RWPE2 (cell line): ENCODE results near the gene KBTBD12.

ENCODE experiments used
- ATAC-seq: fragments of 200-7000 bp; cut with Tn5 transposase; 3 replicates; pipeline ENCODE4 v1.9.1; 2021; ENCODE audit warnings: low read depth
- DNase-seq: peaks from one replicate; pipeline ENCODE4 v3.0.0-alpha.2; 2020; ENCODE audit warnings: low spot score
- H3K27ac ChIP-seq: fragments of 450-650 bp; 2 replicates; pipeline ENCODE4 v1.5.1; 2017; ENCODE audit warnings: mild to moderate bottlenecking; ENCODE audit not compliant: poor library complexity, severe bottlenecking
- H3K27me3 ChIP-seq: fragments of 250-450 bp; sonication (Bioruptor Pico); 2 replicates; pipeline ENCODE4 v1.5.1; 2021; ENCODE audit warnings: mild to moderate bottlenecking, moderate library complexity; ENCODE audit not compliant: insufficient read depth, poor library complexity, severe bottlenecking
- H3K36me3 ChIP-seq: fragments of 250-450 bp; sonication (Bioruptor Pico); 2 replicates; pipeline ENCODE4 v1.5.1; 2020; ENCODE audit warnings: low read depth, mild to moderate bottlenecking, moderate library complexity
- H3K4me1 ChIP-seq: fragments of 250-450 bp; sonication (Bioruptor Pico); 2 replicates; pipeline ENCODE4 v1.5.1; 2021; ENCODE audit warnings: mild to moderate bottlenecking, moderate library complexity; ENCODE audit not compliant: insufficient read depth, poor library complexity, severe bottlenecking
- H3K4me3 ChIP-seq: fragments of 250-450 bp; sonication (Bioruptor Pico); 2 replicates; pipeline ENCODE4 v1.5.1; 2021; ENCODE audit warnings: mild to moderate bottlenecking, moderate library complexity; ENCODE audit not compliant: severe bottlenecking
- H3K9me3 ChIP-seq: fragments of 250-450 bp; sonication (Bioruptor Pico); 2 replicates; pipeline ENCODE4 v1.5.1; 2021; ENCODE audit warnings: mild to moderate bottlenecking, moderate library complexity; ENCODE audit not compliant: severe bottlenecking
- CTCF ChIP-seq: fragments of 450-650 bp; IDR thresholded peaks from one replicate; pipeline ENCODE4 v1.5.1; 2017; ENCODE audit warnings: mild to moderate bottlenecking, moderate library complexity; ENCODE audit not compliant: poor library complexity, severe bottlenecking

KBTBD12 gene

GRCh38 chr3:127990051-127990450 lies 75.0 kb downstream of the KBTBD12 start:
- H3K9me3 ChIP-seq, result no peaks in the 10 kb centered on the region
- H3K4me3 ChIP-seq, result no peak overlapping the region
- no peak for ATAC-seq
- DNase-seq, result no peak
- no peaks in the 10 kb centered on the region for H3K27me3 ChIP-seq
- no peak overlapping the region for H3K27ac ChIP-seq
- H3K4me1 ChIP-seq, result no peaks in the 10 kb centered on the region
- H3K36me3 ChIP-seq, result no peaks in the 10 kb centered on the region
- no peak for TF ChIP-seq CTCF

- Histone ChIP-seq H3K27ac (no peak overlapping the region), H3K9me3 (no peaks in the 10 kb centered on the region), H3K4me3 (no peak overlapping the region), H3K36me3 (no peaks in the 10 kb centered on the region), H3K4me1 (no peaks in the 10 kb centered on the region), H3K27me3 (no peaks in the 10 kb centered on the region)
- ATAC-seq (no peak), DNase-seq (no peak)
- no peak for TF ChIP-seq CTCF
Observed at GRCh38 chr3:127990461-127990860, 75.4 kb downstream of the KBTBD12 start.

GRCh38 chr3:127991251-127991650 lies 76.2 kb downstream of the KBTBD12 start:
- Histone ChIP-seq H3K4me1 (no peaks in the 10 kb centered on the region), H3K27me3 (no peaks in the 10 kb centered on the region), H3K9me3 (no peaks in the 10 kb centered on the region), H3K36me3 (no peaks in the 10 kb centered on the region), H3K27ac (no peak overlapping the region), H3K4me3 (no peak overlapping the region)
- DNase-seq (no peak), ATAC-seq (no peak)
- no peak for TF ChIP-seq CTCF

GRCh38 chr3:127991681-127992080 lies 76.6 kb downstream of the KBTBD12 start:
- no peak for TF ChIP-seq CTCF
- DNase-seq (no peak), ATAC-seq (no peak)
- no peaks in the 10 kb centered on the region for H3K4me1 ChIP-seq
- H3K9me3 ChIP-seq, result no peaks in the 10 kb centered on the region
- H3K36me3 ChIP-seq, result no peaks in the 10 kb centered on the region
- no peaks in the 10 kb centered on the region for H3K27me3 ChIP-seq
- no peak overlapping the region for H3K27ac ChIP-seq
- H3K4me3 ChIP-seq, result no peak overlapping the region

- Histone ChIP-seq H3K27ac (no peak overlapping the region), H3K9me3 (no peaks in the 10 kb centered on the region), H3K4me1 (no peaks in the 10 kb centered on the region), H3K27me3 (no peaks in the 10 kb centered on the region), H3K36me3 (no peaks in the 10 kb centered on the region), H3K4me3 (no peak overlapping the region)
- DNase-seq (no peak), ATAC-seq (no peak)
- TF ChIP-seq CTCF, result no peak
Observed at GRCh38 chr3:127992127-127992526, 77.1 kb downstream of the KBTBD12 start.
